CD4-positive, alpha-beta T cell treated with Interleukin-2 at 100 ng/mL for 4 hours (primary cell): ENCODE measurements around the gene HERC3.

Experiments
- DNase-seq: peaks from one replicate; pipeline ENCODE4 v3.0.0-alpha.2; 2020; ENCODE audit warnings: low spot score

The HERC3 gene

GRCh38 chr4:88720451-88721428, 128.5 kb downstream of the HERC3 start:
- DNase-seq = no peak

GRCh38 chr4:88722276-88722780, 130.0 kb downstream of the HERC3 start:
- DNase-seq = no peak

- DNase-seq = no peak
Observed at GRCh38 chr4:88722828-88723227, 130.5 kb downstream of the HERC3 start.

GRCh38 chr4:88724406-88724805, 132.1 kb downstream of the HERC3 start:
- DNase-seq = no peak

- no peak for DNase-seq
Observed at GRCh38 chr4:88725143-88725542, 132.9 kb downstream of the HERC3 start.

GRCh38 chr4:88725986-88726385, 133.7 kb downstream of the HERC3 start:
- no peak for DNase-seq

GRCh38 chr4:88728146-88728545, 135.9 kb downstream of the HERC3 start:
- no peak for DNase-seq

- no peak for DNase-seq
Observed at GRCh38 chr4:88729146-88729760, 137.0 kb downstream of the HERC3 start.

GRCh38 chr4:88730811-88731210, 138.5 kb downstream of the HERC3 start:
- no peak for DNase-seq

- no peak for DNase-seq
Observed at GRCh38 chr4:88731381-88731780, 139.1 kb downstream of the HERC3 start.

GRCh38 chr4:88732714-88733368, 140.6 kb downstream of the HERC3 start:
- DNase-seq = no peak

- DNase-seq = no peak
Observed at GRCh38 chr4:88734403-88734949, 142.2 kb downstream of the HERC3 start.

GRCh38 chr4:88735564-88735963, 143.3 kb downstream of the HERC3 start:
- DNase-seq = no peak

- DNase-seq = no peak
Observed at GRCh38 chr4:88736264-88736663, 144.0 kb downstream of the HERC3 start.

- DNase-seq = peak; percentile 8
Observed at GRCh38 chr4:88737307-88737941, 145.1 kb downstream of the HERC3 start.

GRCh38 chr4:88738180-88738579, 145.9 kb downstream of the HERC3 start:
- no peak for DNase-seq

GRCh38 chr4:88742561-88742960, 150.3 kb downstream of the HERC3 start:
- DNase-seq = no peak

GRCh38 chr4:88743696-88744095, 151.4 kb downstream of the HERC3 start:
- DNase-seq = no peak

- DNase-seq = no peak
Observed at GRCh38 chr4:88744609-88745008, 152.3 kb downstream of the HERC3 start.

- DNase-seq = no peak
Observed at GRCh38 chr4:88745175-88745574, 152.9 kb downstream of the HERC3 start.

GRCh38 chr4:88745581-88746163, 153.4 kb downstream of the HERC3 start:
- no peak for DNase-seq
